Loucy (cell line): ENCODE measurements around the gene CCDC158.

Experiments
- CTCF ChIP-seq: fragments of 200-600 bp; sonication (generic); conservative IDR thresholded peaks from 2 replicates; pipeline ENCODE4 v1.5.1; 2014; ENCODE audit warnings: mild to moderate bottlenecking, antibody characterized with exemption, low read length
- EZH2phosphoT487 ChIP-seq: fragments of 200-600 bp; IDR thresholded peaks from 2 replicates; pipeline ENCODE4 v1.6.1; 2018; ENCODE audit warnings: antibody characterized with exemption, mild to moderate bottlenecking, moderate library complexity, borderline replicate concordance

- TF ChIP-seq EZH2phosphoT487 (no peak), CTCF (no peak)
Observed at GRCh38 chr4:76385974-76386373, 35.0 kb downstream of the CCDC158 start.
